UCSD-AML1 (cell line): ENCODE results near the gene ACTN3.
"Not testable (repeated sequence)": the region's sequence is repeated elsewhere in the genome, so short reads cannot be mapped to it uniquely, and the experiment has no call there.

Experiments used
- DNase-seq: peaks from one replicate; lab custom pipeline; 2025; ENCODE audit not compliant: unreplicated experiment; lab: John Stamatoyannopoulos, UW

The ACTN3 gene

DNA sequence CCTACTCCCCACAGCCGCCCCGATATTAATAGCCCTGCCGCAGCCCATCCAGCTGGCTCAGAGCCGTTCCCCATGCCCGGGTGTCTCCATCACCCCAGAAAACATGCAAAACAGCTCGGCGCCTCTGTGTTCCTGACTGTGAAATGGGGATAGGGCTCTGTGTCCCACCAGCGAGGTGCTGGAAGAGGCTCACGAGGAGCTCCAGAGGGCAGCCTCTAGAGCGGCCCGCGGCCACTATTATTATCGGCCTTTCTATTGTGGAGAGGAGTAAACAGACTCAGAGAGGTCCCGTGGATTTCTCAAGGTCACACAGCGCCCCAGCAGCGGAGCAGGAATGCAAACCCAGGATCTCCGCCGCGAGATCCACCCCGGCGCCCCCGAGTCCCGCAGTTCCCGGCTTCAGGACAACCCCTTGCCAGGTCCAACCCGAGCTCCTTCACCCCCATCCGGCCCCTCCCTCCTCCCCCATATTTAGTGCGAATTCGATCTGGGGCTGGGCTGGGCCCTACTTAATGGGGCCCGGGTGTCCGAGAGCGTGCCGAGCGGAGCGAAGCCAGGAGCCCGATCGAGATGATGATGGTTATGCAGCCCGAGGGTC is at the start of gene ACTN3:
Gene ACTN3, plus strand, starts transcription at position 536 of the 598 bp plus-strand sequence. Its CDS starts 35 bp downstream, at position 571.
- no peak for DNase-seq

DNA sequence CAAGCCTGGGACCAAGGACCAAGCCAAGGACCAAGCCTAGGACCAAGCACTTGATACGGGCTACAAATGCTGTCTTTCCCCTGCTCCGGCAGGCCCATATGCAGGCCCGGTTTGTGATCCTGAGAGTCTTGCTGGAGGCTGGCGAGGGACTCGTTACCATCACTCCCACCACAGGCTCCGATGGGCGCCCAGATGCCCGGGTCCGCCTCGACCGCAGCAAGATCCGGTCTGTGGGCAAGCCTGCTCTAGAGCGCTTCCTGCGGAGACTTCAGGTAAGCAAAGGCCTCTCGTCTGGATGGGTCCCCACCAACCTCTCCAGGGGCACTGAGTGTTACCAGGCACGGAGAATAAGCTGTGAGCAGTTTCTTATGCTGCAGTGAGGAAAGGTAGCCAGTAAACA is 49.5 kb upstream of the ACTN3 start:
- no peak for DNase-seq

DNA sequence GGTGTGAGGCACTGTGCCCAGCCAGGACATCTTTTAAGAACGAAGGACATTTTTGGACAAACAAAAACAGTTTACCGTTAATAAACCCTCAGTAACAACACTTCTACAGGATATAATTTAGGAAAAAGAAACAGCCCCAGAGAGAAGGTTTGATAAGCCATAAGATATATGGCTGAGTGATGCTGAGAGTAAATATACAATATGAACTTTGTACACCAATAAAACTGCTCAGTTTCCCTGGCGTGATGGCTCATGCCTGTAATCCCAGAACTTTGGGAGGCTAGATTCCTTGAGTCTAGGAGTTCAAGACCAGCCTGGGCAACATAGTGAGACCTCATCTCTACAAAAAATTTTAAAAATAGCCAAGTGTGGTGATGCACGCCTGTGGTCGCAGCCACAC is 48.2 kb upstream of the ACTN3 start:
- no peak for DNase-seq

DNA sequence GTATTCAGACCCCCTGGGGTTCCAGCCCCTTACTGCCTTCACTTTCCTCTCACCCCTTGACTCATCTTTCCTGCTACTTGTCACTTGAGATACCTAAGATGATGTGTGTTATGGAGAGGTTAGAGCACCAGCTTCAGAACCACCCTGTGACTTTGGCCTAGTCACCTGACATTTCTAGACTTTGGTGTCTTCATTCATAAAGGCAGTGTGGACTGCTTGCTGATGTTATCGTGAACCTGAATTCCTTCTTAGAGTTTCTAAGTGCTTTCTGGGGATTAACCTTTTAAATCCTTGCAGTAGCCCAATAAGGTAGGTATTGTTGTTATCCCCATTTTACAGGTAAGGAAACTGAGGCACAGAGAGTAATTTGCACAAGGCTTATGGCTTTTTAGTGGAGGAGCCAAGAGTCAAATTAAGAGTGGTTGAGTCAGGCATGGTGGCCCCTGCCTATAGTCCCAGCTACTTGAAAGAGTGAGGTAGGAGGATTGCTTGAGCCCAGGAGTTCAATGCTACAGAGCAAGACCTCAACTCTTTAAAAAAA is 41.4 kb upstream of the ACTN3 start:
- no peak for DNase-seq

DNA sequence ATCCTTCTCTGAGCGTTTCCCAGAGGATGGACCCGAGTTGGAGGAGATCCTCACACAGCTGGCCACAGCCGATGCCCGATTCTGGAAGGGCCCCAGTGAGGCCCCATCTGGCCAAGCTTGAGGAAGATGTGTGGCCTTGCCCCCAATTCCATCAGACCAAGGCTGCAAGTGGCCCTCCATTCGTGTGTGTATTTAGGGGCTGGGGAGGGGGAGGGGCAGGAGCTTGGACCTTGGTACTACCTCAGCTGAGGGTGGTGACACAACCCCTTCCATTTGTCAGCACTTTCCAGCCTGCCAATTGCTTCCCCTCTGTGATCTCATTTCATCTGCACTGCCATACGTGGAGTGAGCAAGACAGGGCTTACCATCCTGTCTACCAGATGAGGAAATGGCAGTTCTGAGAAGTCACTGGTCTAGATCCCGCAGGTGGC is 37.6 kb upstream of the ACTN3 start:
- peak; percentile 30 for DNase-seq

DNA sequence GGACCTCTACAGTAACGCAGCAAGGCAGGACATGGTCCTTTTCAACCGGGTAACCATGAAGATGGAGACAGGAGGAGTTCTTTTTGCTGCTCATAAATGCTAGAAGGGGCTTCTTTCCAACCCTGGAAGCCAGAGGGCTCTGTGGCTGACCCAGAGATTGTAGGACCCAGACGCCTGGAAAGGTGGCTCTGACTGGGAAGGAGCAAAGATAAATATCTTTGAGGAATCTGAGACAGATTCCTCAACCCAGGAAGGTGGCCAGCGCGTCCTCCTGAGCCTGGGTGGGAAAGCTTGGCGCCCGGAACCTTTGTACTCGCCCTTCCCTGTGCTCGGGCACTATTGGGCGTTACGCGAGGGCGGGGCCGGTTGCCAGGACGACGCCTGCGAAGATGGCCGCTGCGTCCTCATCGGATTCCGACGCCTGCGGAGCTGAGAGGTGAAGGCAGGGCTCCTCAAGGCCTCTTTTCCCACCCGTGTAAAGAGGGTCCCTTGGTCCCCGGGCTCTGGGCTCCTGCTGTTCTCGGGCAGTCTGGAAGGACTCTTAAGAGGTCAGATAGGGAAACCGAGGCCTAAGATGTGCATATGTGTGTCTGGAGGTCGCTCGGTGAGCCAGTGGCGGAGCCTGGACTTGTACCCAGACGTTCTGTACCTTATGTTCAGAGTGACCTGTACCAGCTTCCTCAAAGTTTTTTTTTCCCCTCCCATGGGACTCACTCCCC is 36.3 kb upstream of the ACTN3 start, which contains the start of gene BBS1:
Gene BBS1, plus strand, starts transcription at position 365 of the 719 bp plus-strand sequence. Its CDS starts 25 bp downstream, at position 390.
- DNase-seq, result peak; percentile 84

DNA sequence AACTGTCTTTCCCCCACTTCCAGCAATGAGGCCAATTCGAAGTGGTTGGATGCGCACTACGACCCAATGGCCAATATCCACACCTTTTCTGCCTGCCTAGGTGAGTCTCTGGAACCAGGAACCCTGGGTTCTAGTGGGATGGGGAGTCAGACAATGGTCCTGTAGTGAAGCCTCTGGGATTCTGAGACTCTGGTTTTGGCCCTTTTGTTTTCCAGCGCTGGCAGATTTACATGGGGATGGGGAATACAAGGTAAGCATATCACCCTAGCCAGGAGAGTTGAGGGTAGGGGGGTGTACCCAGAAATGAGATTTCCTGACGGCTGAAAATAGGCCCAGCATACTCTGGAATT is 35.7 kb upstream of the ACTN3 start:
- DNase-seq, result no peak

DNA sequence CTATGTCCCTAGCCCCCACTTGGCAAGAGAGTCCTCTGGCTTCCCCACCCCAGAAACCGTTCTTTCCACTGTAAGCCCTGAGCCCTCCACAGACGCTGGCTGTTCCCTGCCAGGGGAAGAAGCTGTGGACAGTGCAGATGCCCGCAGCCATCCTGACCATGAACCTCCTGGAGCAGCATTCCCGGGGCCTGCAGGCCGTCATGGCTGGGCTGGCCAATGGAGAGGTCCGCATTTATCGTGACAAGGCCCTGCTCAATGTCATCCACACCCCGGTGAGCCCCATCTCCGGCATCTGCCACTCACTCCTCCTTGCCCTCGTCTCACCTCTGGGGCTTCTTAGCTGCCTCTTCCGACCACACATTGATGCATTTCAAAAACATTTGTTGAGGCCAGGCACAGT is 23.1 kb upstream of the ACTN3 start:
- no peak for DNase-seq

DNA sequence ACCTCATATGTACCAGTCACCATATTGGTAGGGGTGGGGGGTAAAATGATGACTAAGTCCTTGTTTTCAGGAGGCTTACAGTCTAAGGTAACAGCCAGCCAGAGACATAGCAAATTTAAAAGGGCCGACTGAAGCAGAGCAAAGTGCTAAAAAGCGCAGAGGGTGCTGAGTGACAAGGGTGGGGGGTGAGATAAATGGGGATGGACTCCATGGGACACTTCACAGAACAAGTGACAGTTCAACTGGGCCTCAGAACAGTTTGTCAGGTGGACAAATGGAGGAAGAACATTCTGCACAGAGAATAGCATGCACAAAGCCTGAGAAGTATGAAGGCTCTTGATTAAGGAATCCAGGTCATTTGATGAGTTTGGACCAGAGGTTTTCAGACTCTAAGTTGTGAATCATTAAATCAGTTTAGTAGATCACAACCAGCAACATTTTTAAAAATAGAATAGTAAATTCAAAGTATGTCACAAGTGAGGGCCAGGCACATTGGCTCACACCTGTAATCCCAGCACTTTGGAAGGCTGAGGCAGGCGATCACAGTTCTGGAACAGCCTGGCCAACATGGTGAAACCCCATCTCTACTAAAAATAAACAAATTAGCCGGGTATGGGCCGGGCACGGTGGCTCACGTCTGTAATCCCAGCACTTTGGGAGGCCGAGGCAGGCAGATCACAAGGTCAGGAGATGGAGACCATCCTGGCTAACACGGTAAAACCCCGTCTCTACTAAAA is 22.2 kb upstream of the ACTN3 start:
- no peak for DNase-seq

DNA sequence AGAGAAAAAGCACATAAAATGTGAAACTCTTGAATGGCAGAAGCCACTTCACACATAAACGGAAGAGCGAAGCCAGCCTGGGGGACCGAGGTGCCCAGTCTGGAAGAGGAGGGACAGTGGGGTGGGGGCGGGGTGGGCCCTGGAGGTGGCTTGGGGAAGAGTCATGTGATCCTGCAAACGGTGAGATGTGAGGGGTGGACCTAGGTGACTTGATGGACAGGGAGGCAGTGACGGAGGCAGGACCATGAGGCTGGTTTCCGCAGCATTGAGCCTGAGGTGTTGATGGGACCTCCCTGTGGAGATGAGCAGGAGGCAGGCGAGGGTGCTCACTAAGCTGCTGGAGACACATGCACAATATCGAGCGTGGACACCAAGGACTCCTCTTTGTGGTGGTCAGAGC is 17.6 kb upstream of the ACTN3 start:
- no peak for DNase-seq

DNA sequence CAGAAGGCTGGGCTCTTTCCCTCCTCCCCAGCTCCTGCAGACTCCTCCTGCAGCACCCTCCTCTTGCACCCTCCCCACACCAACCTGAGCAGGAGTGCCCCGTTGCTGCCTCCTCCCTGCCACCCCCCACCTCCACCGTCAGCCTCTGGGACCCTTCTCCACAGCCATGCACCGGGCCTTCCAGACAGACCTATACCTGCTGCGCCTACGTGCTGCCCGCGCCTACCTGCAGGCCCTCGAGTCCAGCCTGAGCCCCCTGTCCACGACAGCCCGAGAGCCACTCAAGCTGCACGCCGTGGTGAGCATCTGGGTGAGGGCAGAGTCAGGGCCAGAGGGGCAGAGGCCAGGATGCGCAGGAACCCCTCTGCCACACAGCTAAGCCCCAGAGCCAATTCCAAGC is 17.0 kb upstream of the ACTN3 start:
- DNase-seq, result no peak

DNA sequence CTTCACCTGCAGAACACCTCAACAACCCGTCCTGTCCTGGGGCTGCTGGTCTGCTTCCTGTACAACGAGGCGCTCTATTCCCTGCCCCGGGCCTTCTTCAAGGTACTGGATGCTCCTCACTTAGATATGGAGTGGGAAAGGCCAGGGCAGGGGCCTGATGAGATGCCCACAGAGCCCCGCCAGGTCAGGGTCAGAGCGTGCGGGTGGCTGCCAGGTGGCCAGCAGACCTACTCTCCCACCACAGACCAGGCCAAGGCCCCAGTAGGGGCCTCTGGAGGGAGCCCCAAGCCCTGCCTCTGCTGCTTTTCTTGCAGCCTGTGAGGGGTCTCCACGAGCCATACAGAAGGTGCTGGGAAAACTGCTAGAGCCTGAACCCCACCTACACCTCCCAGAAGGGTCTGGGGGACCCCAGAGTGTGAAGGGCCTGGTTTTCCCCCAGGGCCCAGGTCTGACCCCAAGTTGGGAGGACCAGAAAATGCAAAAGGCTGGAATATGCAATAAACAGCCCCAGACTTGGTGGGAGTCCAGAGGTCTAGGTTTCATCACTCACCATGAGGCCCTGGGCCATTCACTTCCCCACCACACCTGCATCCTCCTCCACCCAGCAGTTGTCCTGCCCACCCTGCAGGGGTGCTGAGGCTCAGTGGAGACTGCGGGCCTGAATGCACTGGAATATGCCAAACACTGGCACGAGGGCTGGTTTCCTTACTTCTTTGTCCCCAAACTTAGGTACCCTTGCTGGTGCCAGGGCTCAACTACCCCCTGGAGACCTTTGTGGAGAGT is 15.6 kb upstream of the ACTN3 start:
- DNase-seq, result no peak

DNA sequence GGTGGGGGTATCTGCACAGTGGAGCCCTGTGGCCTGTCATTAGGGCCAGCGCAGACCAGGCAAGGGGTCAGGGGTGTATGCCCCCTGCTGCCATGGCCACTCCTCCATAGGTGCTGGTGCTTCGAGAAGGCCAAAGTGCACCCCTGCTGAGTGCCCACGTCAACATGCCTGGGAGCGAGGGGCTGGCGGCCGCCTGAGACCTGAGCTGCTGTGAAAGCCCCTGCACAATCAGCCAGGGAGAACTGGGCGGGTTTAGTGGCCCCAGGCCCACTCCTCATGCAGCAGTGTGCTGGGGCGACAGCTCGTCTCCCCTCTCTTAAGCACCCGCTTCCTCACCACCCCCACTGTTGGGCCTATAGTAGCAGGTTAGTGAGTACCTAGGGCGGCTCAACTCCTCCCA is 14.9 kb upstream of the ACTN3 start:
- no peak for DNase-seq

DNA sequence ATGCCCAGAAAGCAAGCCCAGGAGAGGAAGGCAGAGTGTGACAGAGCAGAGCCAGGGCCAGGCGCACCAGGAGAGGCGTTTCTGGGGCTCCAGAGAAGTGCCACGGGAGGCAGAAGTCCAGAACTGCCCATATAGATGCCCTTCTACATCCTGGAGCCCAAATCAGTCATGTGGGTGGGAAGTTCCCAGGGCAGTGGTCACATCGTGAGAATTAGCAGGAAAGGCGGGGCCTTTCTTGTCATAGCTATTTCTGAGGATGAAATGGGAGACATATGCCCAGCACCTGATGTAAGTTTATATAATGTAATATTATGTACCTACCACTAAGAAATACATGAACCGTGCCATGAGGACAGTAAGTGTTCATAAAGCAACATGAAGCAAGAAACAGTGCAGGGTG is 13.9 kb upstream of the ACTN3 start:
- DNase-seq, result no peak

DNA sequence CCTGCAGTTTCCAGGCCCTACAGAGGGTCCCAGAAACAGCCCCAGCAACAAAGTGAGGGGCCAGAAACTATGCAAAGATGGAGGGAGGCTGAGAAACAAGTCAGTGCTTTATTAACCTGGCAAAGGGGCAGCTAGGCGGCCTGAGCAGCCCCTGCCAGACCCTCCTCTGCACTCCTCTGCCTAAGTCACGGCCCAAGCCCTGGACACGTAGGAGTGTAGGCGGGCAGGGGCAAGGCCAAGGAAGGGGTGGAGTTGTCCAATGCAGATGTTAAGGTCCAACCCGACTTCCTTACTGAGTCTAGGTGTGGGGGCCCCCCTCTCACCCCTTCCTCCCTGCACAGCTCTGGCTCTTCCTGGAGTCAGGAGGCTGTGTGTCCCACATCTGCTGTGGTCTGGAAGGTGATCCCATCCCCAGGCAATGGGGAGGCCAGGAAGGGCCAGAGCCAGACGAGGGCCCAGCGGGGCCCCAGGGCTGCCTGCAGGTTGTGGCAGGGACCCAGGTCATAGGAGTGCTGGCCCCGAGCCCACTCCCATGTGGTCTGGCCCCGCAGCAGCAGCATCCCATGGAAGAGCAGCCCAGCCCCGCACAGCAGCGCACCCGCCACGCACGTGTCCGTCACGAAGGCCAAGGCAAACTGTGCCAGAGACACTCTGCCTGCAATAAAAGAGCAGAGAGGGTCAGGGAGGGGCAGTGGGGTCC is 7.4 kb upstream of the ACTN3 start:
- no peak for DNase-seq

DNA sequence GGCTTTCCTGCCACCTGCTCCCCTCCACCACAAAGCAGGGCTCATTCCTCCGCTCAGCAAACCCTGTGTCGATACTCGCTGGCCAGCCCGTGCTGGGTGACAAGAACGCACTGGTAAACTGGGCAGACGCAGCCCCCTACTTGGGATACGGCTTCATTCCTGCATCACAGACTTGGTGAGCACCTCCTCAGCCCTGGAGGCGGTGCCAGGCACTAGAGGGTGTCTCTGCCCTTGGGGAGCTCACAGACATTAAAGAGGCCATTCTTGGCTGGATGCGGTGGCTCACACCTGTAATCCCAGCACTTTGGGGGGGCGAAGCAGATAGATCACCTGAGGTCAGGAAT is 6.9 kb upstream of the ACTN3 start:
- DNase-seq, result no peak

DNA sequence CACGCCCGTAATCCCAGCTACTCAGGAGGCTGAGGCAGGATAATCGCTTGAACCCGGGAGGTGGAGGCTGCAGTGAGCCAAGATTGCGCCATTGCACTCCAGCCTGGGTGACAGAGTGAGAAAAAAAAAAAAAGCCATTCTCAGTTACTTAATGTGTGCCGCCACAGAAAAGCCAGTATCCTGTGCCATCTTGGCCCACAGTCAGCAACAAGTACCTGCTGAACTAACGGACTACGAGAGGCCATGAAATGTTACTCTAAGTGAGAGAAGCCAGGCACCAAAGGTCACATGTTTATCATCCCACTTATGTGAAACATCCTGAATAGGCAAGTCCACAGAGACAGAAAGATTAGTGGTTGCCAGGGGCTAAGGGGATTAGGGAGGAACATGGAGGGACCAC is 6.1 kb upstream of the ACTN3 start:
- DNase-seq, result not testable (repeated sequence)

DNA sequence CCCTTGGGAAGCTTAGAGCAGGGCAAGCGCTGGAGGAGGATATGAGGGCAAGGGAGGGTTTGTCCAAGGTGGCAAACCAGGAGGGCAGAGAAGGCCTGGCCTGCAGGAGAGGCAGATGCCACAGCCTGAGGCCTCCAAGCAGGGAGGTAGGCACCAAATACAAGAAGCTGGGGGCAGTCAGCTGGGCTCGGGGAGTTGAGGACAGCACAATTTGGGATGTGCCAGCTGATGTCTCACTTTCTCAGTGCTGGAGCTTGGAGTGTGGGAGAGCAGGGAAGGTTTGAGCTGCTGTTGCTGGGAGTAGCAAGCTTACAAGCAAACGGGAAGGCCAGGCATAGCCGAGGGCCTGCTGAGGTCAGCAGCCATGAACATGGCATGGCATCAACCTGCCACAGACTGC is 4.8 kb upstream of the ACTN3 start:
- DNase-seq, result no peak

DNA sequence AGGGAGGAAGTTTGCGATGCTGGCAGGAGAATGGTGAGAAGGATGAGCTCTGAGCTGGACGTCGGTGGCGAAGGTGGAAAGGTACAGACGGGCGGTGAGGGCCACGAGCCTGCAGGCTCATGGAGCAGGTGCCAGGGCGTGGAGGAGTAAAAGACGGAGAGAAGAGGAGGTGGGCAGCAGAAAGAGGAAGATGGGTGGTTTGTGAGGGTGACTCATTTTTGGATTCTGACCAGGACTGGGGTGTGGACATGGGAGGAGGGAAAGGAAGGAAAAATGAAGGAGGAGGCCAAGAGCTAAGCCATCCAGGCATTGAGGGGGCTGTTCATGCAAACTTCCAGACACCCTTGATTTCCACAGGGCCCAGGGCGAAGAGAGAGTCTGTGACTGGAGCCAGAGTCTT is 4.3 kb upstream of the ACTN3 start:
- DNase-seq, result no peak

DNA sequence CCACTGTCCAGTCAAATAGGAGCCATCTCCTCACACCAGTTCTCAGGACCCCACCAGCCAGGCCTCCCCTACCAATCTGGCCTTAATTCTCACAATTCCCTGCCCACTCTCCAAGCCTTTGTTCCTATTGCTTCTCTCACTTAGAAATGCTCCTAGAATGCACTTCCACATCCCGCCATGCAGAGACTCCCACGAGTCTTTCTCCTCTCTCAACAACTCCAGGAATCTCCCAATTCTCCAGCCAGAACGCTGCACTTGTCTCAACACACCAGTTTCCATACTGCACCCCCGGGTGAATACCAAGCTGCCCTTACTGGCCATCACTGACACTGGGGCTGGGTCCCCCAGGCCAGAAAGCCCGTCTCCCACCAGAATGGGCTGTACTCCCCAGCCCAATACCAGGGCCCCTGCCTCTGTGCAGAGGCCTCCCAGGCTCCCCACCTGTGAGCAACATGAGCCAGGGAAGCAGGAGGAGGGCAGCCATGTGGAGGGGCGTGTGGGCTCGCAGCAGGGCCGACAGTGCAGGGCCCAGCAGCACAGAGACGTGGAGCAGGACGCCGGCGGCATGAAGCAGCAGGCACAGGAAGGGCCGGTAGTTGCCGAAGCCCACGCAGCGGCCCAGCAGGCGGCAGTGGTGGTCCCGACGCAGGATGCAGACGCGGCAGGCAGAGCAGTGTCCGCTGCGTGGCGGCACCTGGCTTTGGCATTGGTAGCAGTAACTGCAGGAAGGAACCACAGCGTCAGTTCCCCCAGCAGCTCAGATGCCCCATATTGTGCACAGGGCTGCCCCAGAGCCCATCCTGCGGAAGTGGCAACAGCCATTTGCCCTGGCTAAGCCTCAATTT is 3.2 kb upstream of the ACTN3 start:
- DNase-seq, result peak; percentile 86
